ENCODE results near the gene MT1H. TPM values are rescaled to one million over a fixed set of nuclear protein-coding genes. Genes with fewer than 3 reads are reported as not detected.

MT1H gene
- total and polyA plus RNA-seq, 2 of the 13 experiments (the other 11 are each of a cell fraction or from before 2014, with no cell fraction given): 0.60 TPM; not detected in 1

DNA sequence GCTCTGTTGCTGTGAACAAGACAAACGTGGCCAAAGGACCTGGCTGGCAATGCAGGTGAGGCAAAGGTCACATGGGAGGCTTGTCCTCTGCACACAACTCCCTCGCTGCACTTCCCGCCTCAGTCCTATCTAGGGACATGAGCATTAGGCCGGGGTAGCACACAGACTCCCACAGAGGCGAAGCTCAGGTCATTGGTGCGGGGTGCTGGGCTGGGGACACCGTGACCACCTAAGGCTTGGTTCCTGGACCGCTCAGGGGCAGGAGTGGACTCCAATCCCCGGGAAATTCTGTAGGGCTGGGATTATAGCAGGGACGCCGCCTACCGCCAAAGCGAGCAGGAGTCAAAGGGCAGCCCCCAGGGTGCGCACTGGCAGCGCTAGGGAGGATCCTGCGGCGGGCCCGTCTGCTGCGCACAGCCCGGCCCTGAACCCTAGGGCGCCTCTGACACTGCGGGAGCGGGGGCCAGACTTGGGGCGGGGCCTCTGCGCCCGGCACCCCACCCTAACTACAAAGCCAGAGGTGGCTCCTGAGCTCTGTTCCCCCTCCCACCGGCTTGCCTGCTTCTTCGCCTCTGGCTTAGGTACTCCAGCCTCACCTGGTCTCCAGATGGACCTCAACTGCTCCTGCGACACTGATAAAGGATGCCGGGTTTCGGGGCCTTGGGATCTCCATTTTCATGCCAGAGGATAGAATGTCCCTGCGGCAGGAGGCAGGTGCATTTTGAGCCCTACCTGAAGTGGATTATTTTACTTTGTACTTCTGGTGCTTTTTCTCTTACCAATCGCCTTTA is 21.8 kb upstream of the MT1H start (continued):
- TF ChIP-seq ZNF318 (CRISPR knock-in tag; IDR thresholded peaks at IDR 0.05): peak; percentile 52; the same call in 1 of the 2 replicates
- TF ChIP-seq, protein P1, sequence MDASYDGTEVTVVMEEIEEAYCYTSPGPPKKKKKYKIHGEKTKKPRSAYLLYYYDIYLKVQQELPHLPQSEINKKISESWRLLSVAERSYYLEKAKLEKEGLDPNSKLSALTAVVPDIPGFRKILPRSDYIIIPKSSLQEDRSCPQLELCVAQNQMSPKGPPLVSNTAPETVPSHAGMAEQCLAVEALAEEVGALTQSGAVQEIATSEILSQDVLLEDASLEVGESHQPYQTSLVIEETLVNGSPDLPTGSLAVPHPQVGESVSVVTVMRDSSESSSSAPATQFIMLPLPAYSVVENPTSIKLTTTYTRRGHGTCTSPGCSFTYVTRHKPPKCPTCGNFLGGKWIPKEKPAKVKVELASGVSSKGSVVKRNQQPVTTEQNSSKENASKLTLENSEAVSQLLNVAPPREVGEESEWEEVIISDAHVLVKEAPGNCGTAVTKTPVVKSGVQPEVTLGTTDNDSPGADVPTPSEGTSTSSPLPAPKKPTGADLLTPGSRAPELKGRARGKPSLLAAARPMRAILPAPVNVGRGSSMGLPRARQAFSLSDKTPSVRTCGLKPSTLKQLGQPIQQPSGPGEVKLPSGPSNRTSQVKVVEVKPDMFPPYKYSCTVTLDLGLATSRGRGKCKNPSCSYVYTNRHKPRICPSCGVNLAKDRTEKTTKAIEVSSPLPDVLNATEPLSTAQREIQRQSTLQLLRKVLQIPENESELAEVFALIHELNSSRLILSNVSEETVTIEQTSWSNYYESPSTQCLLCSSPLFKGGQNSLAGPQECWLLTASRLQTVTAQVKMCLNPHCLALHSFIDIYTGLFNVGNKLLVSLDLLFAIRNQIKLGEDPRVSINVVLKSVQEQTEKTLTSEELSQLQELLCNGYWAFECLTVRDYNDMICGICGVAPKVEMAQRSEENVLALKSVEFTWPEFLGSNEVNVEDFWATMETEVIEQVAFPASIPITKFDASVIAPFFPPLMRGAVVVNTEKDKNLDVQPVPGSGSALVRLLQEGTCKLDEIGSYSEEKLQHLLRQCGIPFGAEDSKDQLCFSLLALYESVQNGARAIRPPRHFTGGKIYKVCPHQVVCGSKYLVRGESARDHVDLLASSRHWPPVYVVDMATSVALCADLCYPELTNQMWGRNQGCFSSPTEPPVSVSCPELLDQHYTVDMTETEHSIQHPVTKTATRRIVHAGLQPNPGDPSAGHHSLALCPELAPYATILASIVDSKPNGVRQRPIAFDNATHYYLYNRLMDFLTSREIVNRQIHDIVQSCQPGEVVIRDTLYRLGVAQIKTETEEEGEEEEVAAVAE (CRISPR knock-in tag; IDR thresholded peaks at IDR 0.05; ENCODE audit: borderline replicate concordance): no peak
- no peak for TF ChIP-seq ZNF670 (CRISPR knock-in tag; IDR thresholded peaks at IDR 0.05; ENCODE audit: borderline replicate concordance)
- no peak for TF ChIP-seq ZMYM2 (CRISPR knock-in tag; IDR thresholded peaks at IDR 0.05)
- peak; percentile 24 for TF ChIP-seq XRCC5 (optimal IDR thresholded peaks at IDR 0.05; ENCODE audit: low read length)
- no peak for TF ChIP-seq THAP11 (CRISPR knock-in tag; IDR thresholded peaks at IDR 0.05)
- no peak for TF ChIP-seq RELA (CRISPR knock-in tag; IDR thresholded peaks at IDR 0.05)
- TF ChIP-seq ZNF572 (CRISPR knock-in tag; IDR thresholded peaks at IDR 0.05): no peak
- no peak for TF ChIP-seq ZFP37 (CRISPR knock-in tag; IDR thresholded peaks at IDR 0.05; ENCODE audit: borderline replicate concordance)
- TF ChIP-seq PAWR (CRISPR knock-in tag; IDR thresholded peaks at IDR 0.05; ENCODE audit: borderline replicate concordance): no peak
- no peak for TF ChIP-seq WIZ (CRISPR knock-in tag; IDR thresholded peaks at IDR 0.05)
- TF ChIP-seq MLX (CRISPR knock-in tag; IDR thresholded peaks at IDR 0.05): no peak
- no peak for TF ChIP-seq ZNF256 (CRISPR knock-in tag; conservative IDR thresholded peaks at IDR 0.05)
- TF ChIP-seq ZNF747 (CRISPR knock-in tag; IDR thresholded peaks at IDR 0.05; ENCODE audit: borderline replicate concordance): no peak
- no peak for TF ChIP-seq ZNF17 (CRISPR knock-in tag; IDR thresholded peaks at IDR 0.05)

Measured in HepG2 (cell line).